Muscle of arm (tissue), 12 donors: ENCODE data around the gene TMEM259. TPM values are rescaled to one million over a fixed set of nuclear protein-coding genes. Genes with fewer than 3 reads are reported as not detected.

ENCODE experiments used
- DNase-seq: peaks from one replicate; pipeline ENCODE4 v3.0.0-alpha.2; 2013
- polyA plus RNA-seq, 12 donors: library from polyadenylated mRNA; unstranded; fragments of 120-200 nt; gene quantifications; one replicate each; pipeline ENCODE4 v1.2.1, GENCODE V29; 2013; ENCODE audit not compliant: insufficient read length in 12 of 12

The TMEM259 gene
- polyA plus RNA-seq, 12 donors: 56.1 to 123 (median 70.5) TPM; not detected in 1

DNA sequence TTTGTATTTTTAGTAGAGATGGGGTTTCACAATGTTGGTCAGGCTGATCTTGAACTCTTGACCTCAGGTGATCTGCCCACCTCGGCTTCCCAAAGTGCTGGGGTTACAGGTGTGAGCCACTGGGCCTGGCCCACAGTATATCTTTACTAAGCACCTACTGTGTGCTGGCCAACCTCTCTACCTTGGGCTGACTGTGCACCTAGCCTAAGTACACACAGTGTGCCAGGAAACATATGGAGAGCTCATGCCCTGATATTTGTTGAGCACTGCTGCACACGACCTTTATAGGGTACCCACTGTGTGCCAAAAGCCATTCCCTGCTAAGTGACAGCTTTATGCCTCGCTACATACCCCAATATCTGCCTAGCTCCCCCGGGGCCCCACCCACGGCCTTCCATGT is 39.8 kb upstream of the TMEM259 start:
- DNase-seq: no peak

DNA sequence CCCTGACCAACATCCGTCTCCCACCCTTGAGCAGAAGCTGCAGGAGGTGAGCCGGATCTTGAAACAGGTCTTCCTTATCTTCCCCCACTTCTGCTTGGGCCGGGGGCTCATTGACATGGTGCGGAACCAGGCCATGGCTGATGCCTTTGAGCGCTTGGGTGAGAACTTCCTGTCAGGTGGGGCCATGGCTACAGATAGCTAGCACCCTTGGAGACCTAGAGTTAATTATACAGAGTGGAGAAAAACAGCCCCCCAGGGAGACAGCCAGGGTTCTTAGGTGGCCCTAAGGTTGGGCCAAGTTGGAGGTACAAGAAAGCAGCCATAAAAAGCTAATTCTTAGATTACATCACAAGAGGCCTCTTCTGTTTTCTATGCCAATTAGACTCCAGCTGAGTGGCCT is 37.2 kb upstream of the TMEM259 start:
- DNase-seq: no peak

DNA sequence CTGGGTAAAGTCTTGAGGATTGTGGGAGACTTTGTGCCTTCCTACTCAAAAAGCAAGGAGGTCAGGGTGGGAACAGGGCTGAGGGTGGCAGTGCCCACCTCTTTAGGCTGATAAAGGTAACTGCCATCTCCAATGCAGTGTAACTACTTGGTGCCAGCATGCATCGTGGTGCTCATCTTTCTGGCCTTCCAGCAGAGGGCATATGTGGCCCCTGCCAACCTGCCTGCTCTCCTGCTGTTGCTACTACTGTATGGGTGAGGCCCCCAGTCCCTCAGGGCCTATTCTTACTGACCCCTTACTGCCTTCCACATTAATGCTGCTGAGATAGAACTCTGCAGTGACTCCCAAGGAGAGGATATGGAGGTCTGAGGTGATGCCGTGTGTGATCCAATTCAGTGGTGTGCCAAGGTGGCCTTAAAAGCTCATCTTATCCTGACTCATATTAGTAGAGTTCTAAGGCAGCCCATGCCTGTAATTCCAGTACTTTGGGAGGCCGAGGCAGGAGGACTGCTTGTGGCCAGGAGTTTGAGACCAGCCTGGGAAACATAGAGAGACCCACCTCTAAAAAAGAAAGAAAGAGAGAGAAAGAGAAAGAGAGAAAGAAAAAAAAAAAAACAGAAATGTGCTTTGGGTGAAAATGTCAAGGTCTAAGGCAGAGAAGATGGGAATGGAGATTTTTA is 36.4 kb upstream of the TMEM259 start:
- DNase-seq: no peak

DNA sequence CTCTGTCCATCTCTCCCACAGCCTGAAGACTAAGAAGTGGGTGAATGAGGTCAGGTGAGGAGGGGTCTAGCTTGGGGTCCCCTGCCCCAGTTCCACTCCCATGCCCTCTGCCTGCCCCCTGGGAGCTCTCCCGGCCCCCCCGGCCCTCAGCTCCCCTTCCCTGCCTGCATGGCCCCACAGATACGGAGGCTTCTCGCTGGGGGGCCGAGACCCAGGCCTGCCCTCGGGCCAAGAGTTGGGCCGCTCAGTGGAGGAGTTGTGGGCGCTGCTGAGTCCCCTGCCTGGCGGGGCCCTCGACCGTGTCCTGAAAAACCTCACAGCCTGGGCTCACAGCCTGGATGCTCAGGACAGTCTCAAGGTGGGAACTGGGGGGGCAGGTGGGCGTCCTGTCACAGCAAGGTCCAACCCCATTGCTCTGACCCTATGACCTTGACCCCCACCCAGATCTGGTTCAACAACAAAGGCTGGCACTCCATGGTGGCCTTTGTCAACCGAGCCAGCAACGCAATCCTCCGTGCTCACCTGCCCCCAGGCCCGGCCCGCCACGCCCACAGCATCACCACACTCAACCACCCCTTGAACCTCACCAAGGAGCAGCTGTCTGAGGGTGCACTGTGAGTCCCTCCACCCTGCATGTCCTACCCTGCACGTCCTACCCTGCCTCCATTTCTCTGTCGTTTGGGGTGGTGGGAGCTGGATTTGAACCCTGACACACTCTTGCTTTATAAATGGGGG is 35.1 kb upstream of the TMEM259 start:
- no peak for DNase-seq

DNA sequence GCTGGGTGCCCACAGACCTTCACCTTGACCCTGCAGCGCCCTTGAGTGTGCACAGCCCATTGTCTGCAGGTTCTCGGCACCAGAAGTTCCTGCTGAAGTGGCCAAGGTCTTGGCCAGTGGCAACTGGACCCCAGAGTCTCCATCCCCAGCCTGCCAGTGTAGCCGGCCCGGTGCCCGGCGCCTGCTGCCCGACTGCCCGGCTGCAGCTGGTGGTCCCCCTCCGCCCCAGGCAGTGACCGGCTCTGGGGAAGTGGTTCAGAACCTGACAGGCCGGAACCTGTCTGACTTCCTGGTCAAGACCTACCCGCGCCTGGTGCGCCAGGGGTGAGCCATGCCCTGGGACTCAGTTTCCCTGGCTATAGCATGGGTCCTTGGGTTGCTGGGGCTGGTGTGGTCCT is 34.1 kb upstream of the TMEM259 start:
- DNase-seq: no peak

DNA sequence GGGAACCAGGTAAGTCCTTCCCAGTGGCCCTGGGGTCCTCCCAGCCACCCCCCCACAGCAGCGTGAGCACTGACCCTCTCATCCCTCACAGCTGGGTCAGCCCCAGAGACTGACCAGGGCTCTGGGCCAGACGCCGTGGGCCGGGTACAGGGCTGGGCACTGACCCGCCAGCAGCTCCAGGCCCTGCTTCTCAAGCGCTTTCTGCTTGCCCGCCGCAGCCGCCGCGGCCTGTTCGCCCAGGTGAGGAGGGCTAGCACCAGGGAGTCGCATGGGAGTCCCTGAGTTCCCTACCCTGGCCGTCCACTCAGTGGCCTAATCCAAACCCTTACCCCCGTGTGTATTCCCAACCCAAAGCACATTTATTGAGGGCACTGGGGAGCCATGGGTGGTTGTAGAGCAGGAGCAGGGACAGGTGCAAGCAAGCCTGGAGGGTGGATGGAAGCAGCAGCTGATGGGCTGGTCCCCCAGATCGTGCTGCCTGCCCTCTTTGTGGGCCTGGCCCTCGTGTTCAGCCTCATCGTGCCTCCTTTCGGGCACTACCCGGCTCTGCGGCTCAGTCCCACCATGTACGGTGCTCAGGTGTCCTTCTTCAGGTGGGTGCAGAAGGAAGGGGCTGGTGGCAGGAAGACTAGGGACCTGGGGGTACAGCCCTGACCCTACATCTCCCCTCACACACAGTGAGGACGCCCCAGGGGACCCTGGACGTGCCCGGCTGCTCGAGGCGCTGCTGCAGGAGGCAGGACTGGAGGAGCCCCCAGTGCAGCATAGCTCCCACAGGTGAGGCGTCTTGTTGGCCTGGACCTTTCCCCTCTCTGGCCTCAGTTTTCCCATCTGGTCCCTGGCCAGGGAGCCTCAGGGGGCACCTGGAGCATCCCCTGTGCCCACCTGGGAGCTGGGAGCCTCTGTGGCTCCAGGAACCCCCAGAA is 33.4 kb upstream of the TMEM259 start:
- no peak for DNase-seq

DNA sequence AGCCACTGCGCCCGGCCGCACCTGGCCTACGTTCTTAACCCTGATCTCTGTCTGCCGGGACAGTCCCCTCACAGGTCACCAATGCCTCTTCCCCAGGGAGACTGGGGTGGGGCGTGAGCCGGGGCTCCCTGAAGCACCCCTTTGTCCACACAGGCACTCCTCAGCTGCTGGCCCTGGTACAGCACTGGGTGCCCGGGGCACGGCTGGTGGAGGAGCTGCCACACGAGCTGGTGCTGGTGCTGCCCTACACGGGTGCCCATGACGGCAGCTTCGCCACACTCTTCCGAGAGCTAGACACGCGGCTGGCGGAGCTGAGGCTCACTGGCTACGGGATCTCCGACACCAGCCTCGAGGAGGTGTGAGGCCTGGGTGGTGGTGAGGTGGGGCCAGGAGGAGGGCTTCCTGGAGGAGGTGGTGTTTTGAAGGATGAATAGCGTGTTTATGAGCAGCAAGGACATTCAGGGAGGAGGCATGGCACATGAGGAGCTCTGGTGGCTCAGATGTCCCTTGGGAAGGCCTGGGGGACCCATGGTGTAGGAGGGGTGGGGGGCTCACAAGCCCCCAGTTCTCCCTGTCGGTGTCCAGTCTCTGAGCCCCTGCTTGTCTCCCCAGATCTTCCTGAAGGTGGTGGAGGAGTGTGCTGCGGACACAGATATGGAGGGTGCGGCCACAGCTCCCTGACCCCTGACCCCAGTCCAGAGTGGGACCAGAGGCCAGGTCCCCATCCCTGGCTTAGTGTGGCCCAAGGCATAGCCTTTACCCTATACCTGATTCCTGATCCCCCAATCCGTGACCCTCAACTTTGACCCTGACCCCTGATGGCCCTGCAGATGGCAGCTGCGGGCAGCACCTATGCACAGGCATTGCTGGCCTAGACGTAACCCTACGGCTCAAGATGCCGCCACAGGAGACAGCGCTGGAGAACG is 32.5 kb upstream of the TMEM259 start:
- no peak for DNase-seq

DNA sequence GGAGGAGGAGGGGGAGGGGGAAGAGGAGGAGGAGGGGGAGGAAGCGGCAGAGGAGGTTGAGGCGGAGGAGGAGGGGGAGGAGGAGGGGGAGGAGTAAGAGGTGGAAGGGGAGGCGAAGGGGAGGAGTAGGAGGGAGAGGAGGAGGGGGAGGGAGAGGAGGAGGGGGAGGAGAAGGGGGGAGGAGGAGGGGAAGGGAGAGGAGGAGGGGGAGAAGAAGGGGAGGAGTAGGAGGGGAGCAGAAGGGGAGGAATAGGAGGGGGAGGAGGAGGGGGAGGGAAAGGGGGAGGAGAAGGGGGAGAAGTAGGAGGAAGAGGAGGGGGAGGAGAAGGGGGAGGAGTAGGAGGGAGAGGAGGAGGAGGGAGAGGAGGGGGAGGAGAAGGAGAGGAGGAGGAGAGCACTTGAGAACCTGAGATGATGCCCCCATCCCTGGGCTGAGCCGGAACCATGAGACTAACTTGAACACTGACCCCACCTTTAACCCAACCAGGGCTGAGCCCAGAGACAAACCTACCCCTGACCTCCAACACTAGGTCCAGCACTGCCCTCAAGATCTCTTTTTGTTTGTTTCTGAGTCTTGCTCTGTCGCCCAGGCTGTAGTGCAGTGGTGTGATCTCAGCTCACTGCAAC is 31.5 kb upstream of the TMEM259 start:
- no peak for DNase-seq

DNA sequence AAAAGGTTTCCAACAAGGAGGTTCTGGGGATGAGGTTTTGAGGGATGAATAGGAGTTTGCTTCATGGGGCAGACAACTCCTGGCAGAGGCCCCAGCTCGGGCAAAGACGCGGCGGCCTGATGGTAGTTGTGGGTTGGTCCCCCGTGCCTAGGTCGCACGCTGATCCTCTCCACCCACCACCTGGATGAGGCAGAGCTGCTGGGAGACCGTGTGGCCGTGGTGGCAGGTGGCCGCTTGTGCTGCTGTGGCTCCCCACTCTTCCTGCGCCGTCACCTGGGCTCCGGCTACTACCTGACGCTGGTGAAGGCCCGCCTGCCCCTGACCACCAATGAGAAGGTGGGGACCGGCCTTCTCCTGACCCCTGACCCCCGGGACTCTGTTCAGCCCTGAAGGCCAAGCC is 30.9 kb upstream of the TMEM259 start:
- no peak for DNase-seq

DNA sequence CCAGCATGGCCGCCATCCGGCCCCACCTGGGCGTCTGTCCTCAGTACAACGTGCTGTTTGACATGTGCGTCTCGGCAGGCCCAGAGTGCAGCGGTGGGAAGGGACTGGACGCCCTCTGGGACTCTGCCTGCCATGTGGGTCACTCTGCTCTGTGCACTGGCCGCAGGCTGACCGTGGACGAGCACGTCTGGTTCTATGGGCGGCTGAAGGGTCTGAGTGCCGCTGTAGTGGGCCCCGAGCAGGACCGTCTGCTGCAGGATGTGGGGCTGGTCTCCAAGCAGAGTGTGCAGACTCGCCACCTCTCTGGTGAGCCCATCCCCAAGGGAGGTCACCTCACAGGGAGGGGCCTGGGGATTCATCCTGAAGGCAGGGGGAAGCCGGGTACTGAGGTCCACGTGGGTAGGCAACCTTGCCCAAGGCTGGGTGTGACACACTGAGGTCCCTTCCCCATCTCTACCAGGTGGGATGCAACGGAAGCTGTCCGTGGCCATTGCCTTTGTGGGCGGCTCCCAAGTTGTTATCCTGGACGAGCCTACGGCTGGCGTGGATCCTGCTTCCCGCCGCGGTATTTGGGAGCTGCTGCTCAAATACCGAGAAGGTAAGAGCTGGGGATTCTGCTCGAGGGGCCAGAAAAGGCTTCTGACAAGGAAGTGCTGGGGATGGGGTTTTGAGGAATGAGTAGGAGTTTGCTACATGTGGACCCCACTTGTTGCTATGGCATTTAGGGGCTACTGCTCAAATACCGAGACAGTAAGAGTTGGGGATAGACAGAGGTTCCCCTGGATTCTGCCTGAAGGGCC is 30.3 kb upstream of the TMEM259 start:
- no peak for DNase-seq

DNA sequence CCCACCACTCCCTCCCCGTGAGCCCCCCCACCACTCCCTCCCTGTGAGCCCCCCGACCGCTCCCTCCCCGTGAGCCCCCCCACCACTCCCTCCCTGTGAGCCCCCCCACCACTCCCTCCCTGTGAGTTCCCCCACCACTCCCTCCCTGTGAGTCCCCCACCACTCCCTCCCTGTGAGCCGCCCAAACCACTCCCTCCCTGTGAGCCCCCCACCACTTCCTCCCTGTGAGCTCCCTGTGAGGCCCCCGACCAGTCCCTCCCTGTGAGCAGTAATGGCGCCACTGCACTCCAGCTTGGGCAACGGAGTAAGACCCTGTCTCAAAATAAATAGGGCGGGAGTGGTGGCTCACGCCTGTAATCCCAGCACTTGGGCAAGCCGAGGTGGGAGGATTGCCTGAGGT is 28.9 kb upstream of the TMEM259 start:
- no peak for DNase-seq

DNA sequence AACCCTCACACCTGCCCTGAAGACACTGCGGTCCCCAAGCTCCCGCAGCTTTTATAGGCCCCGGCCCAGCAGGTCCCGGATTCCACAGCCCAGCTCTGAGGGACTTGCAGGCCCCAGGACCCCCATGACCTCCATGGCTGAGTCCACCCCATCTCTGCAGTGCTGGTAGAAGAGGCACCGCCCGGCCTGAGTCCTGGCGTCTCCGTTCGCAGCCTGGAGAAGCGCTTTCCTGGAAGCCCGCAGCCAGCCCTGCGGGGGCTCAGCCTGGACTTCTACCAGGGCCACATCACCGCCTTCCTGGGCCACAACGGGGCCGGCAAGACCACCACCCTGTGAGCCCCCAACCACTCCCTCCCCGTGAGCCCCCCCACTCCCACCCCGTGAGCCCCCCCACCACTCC is 28.2 kb upstream of the TMEM259 start:
- no peak for DNase-seq

DNA sequence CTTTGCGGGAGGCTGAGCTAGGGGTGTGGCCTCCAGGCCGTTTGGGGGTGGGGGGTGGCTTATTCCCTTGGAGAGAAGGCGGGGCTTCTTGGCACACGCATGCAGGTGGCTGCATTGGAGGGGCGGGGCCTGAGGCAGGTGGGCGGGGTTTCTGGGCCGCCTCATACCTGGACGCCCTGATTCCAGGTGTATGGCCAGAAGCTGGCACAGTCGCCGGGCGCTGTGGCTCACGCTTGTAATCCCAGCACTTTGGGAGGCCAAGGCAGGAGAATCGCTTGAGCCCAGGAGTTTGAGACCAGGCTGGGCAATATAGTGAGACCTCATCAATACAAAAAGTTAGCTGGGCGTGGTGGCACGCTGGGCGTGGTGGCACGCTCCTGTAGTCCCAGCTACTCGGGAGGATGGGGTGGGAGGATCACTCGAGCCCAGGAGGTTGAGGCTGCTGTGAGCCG is 26.8 kb upstream of the TMEM259 start:
- DNase-seq: no peak

DNA sequence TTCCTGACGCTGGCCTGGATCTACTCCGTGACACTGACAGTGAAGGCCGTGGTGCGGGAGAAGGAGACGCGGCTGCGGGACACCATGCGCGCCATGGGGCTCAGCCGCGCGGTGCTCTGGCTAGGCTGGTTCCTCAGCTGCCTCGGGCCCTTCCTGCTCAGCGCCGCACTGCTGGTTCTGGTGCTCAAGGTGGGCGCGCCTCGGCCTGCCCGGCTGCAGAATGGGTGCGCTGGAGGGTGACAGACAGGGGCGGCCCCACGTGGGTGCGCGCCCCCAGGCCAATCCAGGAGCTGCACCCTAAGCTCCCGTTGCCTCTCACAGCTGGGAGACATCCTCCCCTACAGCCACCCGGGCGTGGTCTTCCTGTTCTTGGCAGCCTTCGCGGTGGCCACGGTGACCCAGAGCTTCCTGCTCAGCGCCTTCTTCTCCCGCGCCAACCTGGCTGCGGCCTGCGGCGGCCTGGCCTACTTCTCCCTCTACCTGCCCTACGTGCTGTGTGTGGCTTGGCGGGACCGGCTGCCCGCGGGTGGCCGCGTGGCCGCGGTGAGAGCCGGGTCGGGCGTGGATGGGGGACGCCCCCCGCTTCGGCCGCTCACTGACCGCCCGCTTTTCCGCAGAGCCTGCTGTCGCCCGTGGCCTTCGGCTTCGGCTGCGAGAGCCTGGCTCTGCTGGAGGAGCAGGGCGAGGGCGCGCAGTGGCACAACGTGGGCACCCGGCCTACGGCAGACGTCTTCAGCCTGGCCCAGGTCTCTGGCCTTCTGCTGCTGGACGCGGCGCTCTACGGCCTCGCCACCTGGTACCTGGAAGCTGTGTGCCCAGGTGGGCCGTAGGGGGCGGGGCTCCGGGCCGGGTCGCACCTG is 26.1 kb upstream of the TMEM259 start:
- no peak for DNase-seq

DNA sequence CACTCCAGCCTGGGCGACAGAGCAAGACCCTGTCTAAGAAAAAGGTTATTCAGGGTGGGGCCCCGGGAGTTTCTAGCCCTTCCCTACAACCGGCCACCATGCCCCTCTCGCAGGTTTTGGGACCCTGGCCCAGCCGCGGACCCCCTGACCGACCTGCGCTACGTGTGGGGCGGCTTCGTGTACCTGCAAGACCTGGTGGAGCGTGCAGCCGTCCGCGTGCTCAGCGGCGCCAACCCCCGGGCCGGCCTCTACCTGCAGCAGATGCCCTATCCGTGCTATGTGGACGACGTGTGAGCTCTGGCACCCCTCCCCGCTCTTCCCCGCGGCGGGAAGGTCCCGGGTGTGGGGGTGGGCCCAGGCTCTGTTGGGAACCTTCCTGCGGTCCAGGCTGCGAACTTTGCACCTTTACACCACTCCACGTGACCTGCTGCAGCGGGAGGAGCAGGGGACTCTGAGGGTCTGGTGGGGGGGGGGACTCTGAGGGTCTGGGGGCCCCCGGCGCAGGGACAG is 25.2 kb upstream of the TMEM259 start:
- no peak for DNase-seq

DNA sequence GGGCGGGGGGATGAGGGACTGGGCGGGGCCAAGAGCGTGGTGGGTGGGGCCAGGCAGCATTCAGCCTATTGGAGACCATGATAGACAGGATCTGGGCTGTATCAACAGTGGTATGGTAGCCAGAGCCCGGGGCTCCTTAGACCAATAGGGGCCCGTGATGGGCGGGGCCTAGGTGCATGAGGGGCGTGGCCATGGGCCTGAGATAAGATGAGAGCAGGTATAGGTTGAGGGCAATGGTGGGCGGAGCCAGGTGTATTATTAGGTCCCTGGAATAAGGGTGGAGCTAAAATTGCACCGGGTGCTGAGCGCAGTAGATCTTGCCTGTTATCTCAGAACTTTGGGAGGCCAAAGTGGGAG is 24.3 kb upstream of the TMEM259 start:
- DNase-seq: no peak

DNA sequence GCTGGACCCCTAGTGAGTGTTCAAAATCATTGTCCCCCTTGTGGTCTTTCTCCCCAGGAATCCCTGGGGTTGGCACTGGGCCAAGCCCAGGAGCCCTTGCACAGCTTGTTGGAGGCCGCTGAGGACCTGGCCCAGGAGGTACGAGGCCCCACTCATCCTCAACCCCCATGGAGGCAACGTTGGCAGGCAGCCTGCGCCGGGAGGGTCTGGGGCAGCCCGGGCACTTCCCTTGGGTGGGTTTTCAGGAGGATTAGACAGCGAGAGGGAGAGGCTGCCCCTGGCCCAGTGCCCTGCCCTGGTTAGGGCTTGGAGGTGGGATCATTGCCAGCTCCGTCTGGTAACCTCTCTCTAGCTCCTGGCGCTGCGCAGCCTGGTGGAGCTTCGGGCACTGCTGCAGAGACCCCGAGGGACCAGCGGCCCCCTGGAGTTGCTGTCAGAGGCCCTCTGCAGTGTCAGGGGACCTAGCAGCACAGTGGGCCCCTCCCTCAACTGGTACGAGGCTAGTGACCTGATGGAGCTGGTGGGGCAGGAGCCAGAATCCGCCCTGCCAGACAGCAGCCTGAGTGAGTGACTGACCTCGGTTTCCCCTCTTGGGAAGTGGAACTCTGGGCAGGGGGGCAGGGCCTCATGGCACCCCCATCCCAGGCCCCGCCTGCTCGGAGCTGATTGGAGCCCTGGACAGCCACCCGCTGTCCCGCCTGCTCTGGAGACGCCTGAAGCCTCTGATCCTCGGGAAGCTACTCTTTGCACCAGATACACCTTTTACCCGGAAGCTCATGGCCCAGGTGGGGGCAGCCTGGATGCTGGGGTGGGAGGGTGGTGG is 22.0 kb upstream of the TMEM259 start:
- no peak for DNase-seq
